GM21447 (cell line): Measurements from ENCODE around the gene SELENOF.
"Not testable (repeated sequence)": the region's sequence is repeated elsewhere in the genome, so short reads cannot be mapped to it uniquely, and the experiment has no call there.

Experiments
- ATAC-seq: cut with Tn5 transposase; IDR thresholded peaks from one replicate; pipeline ENCODE4 v1.9.1; 2021; ENCODE audit not compliant: unreplicated experiment

SELENOF gene

DNA sequence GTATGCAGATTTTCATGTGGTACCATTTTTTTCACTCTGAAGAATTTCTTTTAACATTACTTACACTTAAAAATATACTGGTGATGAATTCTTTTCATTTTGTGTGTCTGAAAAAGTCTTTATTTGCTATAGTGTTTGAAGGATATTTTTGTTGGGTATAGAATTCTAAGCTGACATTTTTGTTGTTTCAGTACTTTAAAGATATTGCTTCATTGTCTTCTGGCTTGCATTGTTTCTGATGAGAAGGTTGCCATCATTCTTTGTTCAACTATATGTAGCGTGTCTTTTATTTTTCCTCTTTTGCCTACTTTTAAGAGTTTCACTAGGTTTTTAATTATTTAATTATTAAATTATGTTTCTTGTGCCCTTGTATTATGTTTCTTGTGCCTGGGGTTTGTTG lies 8.5 kb upstream of the SELENOF start:
- no peak for ATAC-seq

DNA sequence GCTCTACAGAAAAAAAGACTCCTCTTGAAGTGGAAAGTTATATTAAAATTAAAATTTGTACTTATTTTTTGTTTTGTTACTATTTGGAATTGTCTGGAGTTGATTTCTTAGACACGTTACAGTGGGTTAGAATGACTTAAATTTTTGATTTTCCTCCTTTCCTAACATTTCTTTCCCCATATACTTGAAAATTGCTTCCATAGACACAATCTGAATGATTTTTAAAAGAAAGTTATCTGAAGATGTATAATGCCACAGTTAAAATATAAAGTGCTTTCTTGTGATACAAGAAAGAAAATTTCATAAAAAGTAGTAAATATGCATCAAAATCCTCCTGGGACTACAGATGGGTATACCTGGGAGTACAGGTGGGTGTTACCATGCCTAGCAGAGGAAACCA lies 2.8 kb upstream of the SELENOF start:
- ATAC-seq, result no peak

DNA sequence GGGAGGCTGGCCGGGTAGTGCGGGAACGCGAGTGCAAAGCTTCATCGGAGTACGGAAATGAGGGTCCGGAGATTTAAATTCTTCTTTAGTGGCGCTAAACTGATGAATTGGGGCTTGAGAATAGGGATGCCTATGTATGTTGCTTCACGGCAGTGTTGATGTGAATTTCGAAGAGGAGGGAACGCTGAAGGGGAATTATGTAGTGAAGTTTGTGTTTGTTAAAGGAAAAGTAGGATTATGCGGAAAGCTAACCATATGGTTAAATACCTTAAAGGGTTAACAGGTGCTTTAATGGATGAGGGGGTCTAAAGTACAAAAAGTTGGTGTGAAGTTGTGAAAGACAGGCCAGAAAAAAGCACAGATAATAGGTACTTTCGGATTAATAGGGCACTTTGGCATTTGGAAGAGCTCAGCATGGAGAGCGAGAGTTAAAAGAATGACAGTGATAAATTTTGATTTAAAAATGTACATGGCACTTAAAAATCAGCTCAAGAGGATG lies 1.9 kb upstream of the SELENOF start:
- no peak for ATAC-seq

DNA sequence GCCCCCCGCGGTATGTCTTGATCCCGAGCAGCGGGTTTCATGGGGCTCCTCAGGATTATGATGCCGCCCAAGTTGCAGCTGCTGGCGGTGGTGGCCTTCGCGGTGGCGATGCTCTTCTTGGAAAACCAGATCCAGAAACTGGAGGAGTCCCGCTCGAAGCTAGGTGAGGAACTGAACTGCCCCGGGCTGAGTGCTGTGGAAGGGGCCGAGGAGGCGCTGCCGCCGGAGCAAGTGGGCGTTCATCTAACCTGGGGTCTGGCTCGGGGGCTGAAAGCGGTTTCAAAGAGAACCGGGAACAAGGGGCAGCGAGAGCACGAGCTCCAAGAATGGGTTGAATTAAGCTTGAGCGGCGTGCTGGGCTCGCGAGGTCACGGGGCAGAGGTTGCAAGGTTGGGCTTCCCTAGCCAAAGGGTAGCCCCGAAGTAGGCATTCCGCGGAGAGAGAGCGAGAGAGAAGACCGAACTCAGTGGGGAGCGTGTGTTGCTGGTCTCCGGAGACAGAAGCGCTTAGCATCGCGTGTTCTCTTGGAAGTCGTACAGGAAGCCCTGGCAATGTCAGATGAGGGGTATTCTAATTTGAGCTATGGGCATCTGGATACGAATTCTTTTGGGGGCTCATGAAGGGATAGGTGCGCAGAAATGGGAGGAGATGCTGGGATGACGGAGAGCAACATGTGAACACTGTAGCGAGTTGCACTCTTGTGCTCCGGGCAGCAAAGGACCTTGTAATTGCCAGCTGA lies 1.2 kb upstream of the SELENOF start:
- peak; percentile 25 for ATAC-seq

DNA sequence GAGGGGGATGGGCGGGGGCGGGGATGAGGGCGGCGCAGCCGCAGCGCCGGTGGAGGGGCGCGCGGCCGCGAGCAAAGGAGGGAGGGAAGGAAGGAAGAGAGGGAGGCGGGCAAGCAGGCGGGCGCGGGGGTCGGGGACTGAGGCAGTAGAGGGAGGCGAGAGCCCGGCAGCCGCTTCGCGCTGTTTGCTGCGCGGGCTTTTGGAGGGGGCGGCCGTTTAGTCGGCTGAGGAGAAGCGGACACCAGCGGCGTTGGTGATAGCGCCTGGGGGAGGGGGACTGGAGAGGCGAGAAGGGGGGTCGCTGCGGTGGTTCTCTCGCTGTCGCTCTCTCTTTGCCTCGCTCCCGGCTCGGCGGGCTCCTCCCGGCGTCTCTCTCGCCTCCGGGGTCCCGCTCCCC lies 673 bp upstream of the SELENOF start, which contains the start of gene HS2ST1:
HS2ST1 (plus strand) TSS at position 35 of the 397 bp plus-strand sequence.
- ATAC-seq, result no peak

DNA sequence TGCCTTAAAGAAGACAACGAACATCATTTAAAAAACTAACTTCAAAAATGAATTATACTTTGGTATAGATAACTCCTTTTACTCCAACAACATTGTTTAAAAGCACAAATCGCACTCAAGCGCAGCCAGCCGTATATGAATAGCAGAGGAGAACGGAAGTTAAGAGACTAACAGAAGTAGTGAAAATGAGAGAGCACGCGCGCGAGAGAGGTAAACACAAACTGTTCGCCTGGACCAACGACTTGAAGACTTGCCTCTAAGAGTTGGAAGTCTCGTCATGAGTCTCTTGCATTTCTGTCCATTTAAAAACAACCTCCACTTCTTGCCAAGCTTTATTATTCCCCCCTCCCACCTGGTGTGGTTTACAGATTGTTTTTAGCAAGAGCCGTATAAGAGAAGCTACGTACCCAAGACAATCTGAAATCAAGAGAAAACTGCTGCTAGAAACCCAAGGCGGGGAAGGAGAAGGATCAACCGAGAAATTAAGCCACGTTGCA lies 479 bp downstream of the SELENOF start:
- peak; percentile 30 for ATAC-seq

DNA sequence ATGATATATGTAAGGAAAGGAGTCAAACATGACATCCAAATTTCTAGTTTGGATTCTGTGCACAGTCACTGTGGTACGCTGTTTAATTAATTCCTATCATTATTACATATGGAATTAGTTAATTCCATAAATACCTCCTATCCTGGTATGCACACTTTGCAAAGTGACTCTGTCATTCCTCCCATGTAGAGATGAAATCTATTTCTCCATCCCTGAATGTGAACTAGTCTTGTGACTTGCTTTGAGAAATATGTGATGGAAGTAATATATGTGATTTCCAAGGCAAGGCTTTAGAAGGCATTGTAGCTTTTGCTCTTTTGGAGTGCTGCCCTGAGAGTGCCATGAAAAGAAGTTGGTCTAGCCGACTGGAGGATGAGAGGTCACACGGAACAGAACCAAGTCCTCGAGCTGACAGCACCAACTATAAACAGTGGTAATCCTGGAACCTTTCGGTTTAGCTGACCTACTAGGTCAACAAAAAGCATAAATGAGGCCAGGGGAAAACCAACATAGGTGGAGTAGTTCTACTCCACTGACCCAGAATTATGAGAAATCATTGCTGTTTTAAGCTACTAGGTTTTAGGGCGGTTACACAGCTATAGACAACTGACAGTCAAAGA lies 1.5 kb downstream of the SELENOF start:
- no peak for ATAC-seq

DNA sequence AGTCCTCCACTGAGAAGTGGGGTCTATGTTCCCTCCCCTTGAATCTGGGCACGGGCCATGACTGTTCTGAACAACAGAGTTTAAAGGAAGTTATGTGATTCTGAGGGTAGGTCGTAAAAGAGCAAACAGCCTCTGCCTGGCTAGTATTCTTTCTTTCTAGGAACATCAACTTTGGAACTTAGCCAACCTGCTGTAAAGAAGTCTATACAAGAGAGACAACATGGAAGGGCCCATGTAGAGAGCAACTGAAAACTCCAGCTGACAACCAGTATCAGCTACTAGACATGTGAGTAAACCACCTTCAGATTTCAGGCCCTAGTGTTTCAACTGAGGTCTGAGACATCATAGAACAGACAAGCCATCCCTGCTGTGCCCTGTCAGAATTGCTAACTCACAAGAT lies 7.5 kb downstream of the SELENOF start:
- no peak for ATAC-seq

DNA sequence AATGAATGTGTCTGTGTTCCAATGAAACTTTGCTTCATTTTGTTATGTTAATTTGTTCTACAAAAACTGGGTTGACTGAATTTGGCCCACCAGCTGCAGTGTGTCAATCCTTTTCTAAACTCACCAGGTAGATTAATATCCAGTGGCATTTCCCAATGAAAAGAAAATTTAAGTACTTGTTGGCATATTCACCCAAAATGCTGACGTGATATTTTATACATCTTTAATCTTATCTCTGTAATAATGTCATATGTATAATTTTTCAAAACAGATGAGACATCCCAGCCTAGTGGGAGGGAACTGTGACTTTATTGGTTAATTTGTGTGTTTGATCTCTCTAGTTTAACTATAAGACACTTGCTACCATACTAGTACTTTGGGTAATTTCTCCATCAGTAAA lies 8.1 kb downstream of the SELENOF start:
- no peak for ATAC-seq

DNA sequence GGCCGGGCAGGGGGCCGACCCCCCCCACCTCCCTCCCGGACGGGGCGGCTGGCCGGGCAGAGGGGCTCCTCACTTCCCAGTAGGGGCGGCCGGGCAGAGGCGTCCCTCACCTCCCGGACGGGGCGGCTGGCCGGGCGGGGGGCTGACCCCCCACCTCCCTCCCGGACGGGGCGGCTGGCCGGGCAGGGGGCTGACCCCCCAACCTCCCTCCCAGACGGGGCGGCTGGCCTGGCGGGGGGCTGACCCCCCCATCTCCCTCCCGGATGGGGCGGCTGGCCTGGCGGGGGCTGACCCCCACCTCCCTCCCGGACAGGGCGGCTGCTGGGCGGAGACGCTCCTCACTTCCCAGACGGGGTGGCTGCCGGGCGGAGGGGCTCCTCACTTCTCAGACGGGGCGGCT lies 14.5 kb downstream of the SELENOF start:
- ATAC-seq, result not testable (repeated sequence)

DNA sequence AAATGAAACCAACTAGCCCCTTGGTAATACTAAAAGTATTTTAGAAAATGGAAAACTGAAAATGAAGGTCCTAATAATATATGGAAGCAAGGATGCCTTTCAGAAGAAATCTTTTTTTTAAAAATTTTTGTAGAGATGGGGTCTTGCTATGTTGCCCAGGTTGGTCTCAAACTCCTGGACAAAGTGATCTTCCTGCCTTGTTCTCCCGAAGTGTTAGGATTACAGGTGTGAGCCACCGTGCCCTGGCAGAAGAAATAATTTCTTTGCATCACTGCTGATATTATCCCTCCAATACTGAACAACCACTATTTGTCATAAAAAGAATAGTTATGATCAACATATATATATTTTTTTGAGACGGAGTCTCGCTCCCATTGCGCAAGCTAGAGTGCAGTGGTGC lies 25.6 kb downstream of the SELENOF start:
- ATAC-seq, result no peak

DNA sequence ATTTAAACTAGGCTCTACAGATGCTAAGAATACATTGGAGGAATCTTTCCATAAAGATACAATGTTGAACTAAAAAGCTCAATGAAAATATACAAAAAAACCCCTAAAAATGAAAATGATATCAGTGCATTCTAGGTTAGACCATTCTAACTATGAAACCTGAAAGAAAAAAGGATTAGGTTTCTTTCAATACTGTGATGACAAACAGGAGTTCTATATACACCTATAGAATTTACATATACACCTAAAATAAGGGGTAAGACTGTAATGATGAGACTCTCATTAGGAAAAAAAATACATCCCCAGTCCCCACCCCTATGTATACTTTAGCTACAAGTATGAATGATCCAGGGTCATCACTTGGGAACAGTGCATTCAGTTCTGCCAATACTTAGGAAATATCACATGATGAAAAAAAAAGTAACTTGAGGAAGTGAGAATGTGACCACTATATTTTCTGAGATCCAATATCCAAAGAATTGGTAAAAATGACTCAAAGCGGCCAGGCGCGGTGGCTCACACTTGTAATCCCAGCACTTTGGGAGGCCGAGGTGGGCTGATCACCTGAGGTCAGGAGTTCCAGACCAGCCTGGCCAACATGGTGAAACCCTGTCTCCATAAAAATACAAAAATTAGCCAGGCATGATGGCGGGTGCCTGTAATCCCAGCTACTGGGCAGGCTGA lies 26.3 kb downstream of the SELENOF start:
- ATAC-seq, result peak; percentile 57

DNA sequence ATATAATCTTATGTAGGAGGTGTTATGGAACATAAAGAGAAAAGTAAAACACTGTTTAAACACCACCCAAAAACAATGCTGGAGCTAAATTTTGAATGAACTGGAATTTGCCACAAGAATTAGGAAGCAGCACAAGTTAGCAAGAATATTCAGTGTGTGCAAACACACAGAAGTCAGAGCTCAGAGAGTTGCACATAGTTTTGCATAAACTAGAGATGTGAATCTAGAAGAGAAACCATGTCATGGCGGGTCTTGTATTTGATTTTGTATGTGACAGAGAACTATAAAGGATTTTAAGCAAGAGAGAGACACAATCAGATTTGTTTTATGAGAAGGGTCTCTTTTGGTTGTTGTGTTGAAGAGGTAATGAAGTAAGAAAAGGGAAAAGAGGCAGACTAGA lies 38.2 kb downstream of the SELENOF start:
- ATAC-seq, result no peak

DNA sequence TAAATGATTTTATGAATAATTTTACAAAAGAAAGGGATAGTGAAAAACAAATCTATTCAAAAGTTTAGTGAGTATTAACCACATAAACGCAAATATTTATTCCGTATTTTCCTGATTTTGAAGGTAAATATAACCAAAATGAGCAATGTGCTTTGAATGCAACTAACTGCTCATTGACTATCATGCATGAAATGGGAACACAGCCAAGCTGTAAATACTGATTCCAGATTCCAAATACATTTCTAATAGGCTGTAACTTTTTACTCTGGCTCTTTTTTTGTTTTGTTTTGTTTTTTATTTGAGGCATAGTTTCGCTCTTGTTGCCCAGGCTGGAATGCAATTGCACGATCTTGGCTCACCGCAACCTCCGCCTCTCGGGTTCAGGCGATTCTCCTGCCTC lies 41.8 kb downstream of the SELENOF start:
- no peak for ATAC-seq

DNA sequence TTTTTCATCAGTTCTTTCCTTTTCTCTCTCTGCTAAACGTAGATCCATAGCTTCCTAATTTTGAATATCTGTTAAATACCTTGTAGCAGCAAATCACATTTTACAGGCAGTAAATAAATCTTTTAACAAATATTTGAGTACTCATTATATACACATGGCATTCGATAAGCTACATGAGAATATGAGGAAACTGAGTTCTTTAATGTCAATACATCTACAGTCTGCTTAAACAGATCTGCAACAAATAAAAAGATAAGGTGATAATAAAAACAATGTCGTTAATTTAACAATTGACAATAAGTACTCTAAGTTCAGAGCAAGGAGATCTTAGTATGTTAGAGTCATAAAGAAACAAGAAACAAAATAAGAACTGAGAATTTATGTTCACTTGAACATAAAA lies 42.9 kb downstream of the SELENOF start:
- ATAC-seq, result no peak

DNA sequence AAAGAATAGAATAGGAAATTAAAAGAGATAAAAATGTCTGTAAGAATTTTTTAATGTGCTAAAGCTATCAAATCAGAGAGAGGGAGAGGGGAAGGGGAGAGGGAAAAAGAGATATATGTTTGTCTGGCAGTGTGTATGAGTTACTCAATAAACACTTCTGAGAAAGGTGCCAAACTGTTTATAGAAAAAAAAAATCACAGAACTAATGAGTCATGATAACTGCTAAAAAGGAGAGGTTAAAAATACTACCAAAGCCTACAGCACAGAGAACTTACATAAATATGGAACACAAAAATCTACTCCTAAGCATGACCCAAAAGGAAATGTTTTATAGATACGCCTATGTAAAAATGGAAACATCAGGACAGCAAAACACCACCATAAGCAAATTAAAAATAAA lies 45.4 kb downstream of the SELENOF start:
- ATAC-seq, result no peak

DNA sequence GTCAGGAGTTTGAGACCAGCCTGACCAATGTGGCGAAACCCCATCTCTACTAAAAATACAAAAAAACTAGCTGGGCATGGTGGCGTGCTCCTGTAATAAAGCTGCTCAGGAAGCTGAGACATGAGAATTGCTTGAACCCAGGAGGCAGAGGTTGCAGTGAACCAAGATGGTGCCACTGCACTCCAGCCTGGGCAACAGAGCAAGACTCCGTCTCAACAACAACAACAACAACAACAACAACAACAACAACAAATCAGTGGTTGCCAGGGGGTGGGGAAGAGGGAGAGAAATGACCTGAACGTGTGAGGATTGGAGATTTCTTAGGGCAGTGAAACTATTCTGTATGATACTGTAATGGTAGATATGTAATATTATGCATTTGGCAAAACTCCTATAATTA lies 46.6 kb downstream of the SELENOF start:
- ATAC-seq, result not testable (repeated sequence)

DNA sequence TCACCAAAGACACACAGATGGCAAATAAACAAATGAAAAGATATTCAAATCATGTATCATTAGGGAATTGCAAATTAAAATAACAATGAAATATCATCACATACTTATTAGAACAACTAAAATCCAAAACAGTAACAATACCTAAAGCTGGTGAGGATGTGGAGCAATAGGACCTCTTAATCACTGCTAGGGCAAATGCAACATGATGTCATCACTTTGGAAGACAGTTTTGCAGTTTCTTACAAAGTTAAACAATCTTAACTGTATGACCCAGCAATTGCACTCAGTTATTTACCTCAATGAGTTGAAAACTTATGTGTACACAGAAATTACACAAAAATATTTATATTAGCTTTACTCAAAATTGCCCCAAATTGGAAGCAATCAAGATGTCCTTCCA lies 47.3 kb downstream of the SELENOF start:
- no peak for ATAC-seq

DNA sequence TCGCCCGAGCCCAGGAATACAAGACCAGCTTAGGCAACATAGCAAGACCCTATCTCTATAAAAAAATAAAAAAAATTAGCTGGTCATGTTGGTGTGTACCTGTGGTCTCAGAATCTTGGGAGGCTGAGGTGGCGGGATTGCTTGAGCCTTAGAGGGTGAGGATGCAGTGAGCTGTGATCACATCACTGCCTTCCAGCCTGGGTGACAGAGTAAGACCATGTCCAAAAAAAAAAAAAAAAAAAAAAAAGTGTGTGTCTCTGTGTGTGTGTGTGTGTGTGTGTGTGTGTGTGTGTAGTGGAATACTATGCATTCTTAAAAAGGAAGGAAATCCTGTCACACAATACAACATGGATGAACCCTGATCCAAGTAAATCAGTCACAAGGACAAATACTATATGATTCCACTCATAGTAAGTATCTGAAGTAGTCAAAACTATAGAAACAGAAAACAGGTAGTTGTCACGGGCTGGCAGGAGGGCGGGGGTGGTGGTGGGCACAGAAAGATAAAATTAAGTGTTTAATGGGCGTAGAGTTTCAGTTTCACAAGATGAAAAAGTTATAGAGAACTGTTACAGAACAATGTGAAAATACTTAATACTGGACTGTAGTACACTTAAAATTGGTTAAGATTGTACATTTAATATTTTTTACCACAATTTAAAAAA lies 47.8 kb downstream of the SELENOF start:
- peak; percentile 75 for ATAC-seq

DNA sequence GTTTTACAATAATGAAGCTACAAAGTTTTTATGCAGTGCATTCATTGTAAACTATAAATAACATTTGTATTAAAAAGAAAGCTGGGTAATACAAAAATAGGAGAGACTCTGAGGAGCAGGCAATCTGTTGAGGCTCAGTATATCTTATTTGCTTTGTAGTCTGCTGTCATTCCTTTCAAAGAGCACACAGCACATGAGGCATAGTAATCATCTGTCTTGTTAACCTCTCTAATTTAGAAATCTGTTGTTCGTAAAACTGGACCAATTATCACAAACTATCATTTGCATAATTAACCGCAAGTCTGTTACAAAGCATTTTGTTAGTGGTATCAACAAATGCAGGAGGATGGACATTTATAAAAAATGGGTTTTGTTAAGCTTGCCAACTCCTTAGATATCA lies 51.0 kb downstream of the SELENOF start:
- ATAC-seq, result no peak

DNA sequence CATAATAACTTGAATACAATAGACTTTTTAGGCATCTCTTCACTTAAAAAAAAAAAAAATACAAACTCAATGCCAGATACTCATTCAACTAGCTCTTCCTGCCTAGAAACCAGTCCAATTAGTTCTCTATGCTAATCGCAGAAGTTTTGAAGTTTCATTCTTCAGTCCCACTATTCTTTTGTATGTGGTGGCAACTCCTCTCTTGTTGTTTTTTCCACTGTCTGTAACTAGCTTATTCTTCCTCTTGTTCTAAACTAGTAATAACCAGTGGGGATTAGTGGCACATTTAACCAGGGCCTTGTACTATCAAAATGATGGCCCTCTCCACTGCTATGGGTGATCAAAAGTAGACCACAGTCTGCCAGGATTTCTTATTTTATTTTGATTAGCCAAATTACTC lies 52.5 kb downstream of the SELENOF start:
- ATAC-seq, result no peak
